HCT116 (cell line): Measurements from ENCODE around the gene PIM3.

Source experiments
- ATF3 ChIP-seq: IDR thresholded peaks from 2 replicates; pipeline ENCODE4 v1.6.1; 2012
- CTCF ChIP-seq, 3 experiments: fragments of 200-600 bp in 1 of 3; sonication (generic) in 1 of 3; IDR thresholded peaks in 2 of 3; conservative IDR thresholded peaks in 1 of 3; 2 replicates each; pipeline ENCODE4 v1.5.1; 2012 to 2017; ENCODE audit warnings: low read depth in 2 of 3, low read length in 2 of 3, antibody characterized with exemption in 1 of 3, borderline replicate concordance in 1 of 3, control low read depth in 1 of 3, mild to moderate bottlenecking in 1 of 3, mixed read lengths in 1 of 3, mixed run types in 1 of 3, moderate library complexity in 1 of 3; ENCODE audit not compliant: insufficient read depth in 1 of 3
- ELF1 ChIP-seq: IDR thresholded peaks from 2 replicates; pipeline ENCODE4 v1.6.1; 2012; ENCODE audit warnings: low read depth, borderline replicate concordance
- EZH2phosphoT487 ChIP-seq: fragments of 200-600 bp; IDR thresholded peaks from 2 replicates; pipeline ENCODE4 v1.6.1; 2018; ENCODE audit warnings: antibody characterized with exemption, borderline replicate concordance
- FOSL1 ChIP-seq: IDR thresholded peaks from 2 replicates; pipeline ENCODE4 v1.6.1; 2012; ENCODE audit warnings: low read depth
- JUND ChIP-seq: IDR thresholded peaks from 2 replicates; pipeline ENCODE4 v1.6.1; 2012
- POLR2A ChIP-seq: IDR thresholded peaks from 2 replicates; pipeline ENCODE4 v1.7.0; 2011; ENCODE audit warnings: borderline replicate concordance; ENCODE audit not compliant: insufficient read depth, insufficient read length; ENCODE audit errors: extremely low read depth
- POLR2AphosphoS5 ChIP-seq: IDR thresholded peaks from 2 replicates; pipeline ENCODE4 v1.6.1; 2011; ENCODE audit warnings: mild to moderate bottlenecking, low read depth, low read length, moderate library complexity

GRCh38 chr22:49928555-49929210 is 31.9 kb upstream of the PIM3 start:
- TF ChIP-seq CTCF (IDR thresholded peaks at IDR 0.05 in 2 of 3, conservative IDR thresholded peaks at IDR 0.05 in 1 of 3; ENCODE audit: borderline replicate concordance in 1 of 3, insufficient read depth in 1 of 3, low read depth in 2 of 3, low read length in 2 of 3): no peak
- no peak for TF ChIP-seq ATF3
- no peak for TF ChIP-seq POLR2A
- TF ChIP-seq EZH2phosphoT487: no peak
- TF ChIP-seq FOSL1: no peak
- TF ChIP-seq ELF1: no peak
- no peak for TF ChIP-seq POLR2AphosphoS5
- TF ChIP-seq JUND: no peak
